Fibroblast of skin of left biceps (primary cell): ENCODE data around the gene RAD51D.
"Not testable (repeated sequence)": the region's sequence is repeated elsewhere in the genome, so short reads cannot be mapped to it uniquely, and the experiment has no call there.

Experiments used
- DNase-seq, 2 experiments: peaks; one replicate each; pipeline ENCODE4 v3.0.0-alpha.2; 2013; ENCODE audit warnings: low read depth in 2 of 2

Gene RAD51D

DNA sequence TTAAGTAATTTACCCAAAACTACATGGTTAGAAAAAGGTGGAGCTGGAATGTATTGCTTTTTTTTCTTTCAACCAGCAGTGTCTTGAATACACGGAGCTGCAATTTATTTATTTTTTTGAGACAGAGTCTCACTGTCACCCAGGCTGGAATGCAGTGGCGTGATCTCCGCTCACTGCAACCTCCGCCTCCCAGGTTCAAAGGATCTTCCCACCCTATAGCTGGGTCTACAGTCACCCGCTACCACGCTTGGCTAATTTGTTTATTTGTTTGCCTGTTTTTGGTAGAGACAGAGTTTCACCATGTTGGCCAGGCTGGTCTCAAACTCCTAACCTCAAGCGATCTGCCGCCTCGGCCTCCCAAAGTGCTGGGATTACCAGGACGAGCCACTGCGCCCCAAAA lies 29.0 kb downstream of the RAD51D start:
- DNase-seq = not testable (repeated sequence)

DNA sequence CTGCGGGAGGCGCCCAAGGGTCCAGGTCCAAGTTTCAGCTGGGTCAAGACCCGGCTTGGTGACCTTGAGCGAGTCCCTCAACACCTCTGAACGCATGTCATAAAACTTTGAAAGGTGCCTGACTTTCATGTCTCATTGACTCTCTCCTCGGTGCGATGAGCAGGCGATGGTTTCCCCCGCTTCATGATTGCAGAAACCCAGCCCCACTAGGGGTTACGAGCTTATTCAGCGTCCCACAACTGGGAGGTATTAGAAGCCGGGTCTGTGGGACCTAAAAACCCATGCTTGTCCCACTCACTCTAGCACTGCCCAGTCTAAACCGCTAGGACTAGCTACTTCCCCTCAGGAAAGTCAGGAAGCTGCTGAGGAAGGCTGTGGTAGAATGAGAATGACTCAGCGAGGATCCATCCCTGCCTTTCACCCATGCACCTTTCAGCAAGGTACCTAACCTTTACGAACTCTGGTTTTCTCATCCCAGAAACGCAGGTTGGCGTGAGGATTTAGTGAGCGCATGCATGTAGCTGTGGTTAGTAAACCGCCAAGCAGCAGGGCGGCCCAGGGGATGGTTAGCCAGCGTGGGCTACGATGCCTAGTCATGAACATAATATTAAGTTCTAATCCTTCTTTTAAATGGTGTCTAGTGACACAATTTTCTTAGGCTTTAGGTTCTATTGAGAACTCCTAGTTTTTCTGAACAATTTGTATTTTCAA lies 29.9 kb downstream of the RAD51D start:
- no peak for DNase-seq

DNA sequence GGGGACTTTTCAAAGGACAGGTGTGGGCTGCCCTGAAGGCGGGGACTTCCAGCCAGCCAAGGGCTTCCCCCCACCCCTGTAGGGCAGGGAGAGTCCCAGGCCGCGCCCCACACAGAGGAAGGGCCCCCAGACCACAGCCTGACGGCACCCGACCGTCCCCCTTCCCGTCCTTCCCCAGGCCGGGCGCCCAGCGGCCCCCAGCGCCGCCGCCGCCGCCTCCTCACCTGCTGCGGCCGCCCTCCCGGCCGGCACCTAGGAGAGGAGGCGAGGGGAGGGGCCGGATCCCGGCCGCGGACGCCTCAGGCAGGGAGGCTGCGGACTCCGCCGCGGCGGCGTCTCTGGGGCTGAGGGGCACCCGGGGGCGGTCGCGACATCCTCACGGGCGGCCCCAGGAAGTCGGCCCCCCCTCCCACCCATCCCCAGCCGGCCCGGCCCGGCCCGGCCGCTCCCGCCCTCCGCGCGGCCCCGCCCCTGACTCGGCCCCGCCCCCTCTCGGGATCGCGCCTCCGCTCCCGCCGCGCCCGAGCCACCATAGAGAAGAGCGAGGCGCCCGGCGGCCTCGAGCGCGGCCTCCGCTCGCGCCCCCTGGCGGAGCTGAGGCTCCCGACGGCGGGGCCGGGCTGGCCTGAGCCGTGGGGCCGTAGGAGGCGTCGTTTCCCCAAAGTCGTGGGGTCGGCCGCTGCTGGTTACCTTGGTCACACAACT lies 30.6 kb downstream of the RAD51D start:
- peak; percentile 54 to 55 for DNase-seq

DNA sequence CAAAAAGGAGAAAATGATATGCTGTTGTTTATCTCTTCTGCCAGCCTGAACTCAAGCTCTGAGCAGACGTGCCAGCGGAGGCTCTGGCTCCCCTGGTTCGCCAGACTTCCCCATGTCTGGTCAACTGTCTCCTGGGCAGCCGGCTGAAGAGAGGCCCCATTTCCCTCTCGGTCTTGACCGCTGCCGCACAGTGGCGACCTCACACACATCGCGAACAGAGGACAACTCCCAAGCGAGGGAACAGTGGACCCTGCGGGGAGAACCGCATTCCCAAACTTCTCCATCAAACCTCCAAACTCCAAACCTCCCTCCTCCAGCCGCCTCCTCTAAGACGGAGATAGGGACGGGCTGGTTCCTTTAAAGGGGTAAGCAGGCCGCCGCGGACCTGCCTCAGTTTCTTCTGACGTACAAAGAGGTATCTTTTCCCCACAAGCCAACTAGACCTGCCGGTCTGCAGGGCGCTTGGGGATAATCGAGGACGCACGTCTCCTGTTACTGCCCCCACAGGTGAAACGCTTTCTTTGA lies 31.2 kb downstream of the RAD51D start:
- DNase-seq = no peak

DNA sequence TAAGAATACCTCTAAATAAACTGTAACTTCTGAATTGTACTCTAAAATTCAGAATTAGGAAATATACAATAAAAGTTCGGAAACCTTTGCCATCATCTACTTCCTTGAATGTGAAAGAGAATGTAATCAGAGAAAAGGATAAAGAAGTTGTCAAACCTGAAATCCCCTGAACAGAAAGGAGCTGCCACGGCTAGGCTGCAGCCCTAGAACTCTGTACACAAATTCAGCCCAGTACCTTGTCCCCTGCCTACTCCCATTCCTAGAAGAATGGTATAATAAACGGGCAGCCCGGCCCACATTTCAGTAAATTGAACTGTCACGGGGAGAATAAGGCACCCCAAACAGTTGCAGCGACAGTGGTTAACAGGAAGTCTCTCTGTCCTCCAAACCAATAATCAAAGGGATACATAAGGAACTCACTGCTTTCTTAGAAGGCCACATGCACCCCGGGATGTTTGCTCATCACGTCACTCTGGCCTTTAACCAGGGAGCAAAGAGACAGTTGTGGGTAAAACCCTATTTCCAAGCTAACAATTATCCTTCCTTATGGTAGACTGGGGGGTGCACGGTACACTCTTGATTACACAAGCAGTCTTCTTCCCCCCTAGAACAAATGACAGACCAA lies 31.8 kb downstream of the RAD51D start:
- no peak for DNase-seq

DNA sequence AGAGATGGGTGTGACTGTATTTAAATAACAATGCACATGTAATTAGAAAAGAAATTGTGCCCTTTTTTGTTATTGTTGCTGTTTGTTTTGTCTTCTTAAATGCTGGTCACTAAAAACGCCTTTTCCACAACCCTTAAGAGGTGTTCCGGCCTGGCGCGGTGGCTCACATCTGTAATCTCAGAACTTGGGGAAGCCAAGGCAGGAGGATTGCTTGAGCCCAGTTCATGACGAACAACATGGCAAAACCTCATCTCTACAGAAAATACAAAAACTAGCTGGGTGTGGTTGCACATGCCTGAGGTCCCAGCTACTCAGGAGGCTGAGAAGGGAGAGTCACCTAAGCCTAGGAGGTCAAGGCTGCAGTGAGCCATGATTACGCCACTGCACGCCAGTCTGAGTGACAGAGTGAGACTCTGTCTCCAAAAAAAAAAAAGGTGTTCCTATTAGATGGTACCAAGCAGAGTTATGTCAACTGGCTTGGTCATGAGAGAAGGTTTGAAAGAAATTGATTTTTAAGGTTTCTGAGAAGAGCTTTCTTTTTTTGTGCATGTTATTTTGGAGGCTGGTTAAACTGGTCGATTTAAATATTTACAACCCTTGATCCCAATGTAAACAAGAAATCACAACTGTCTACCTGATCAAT lies 32.6 kb downstream of the RAD51D start:
- DNase-seq = no peak

DNA sequence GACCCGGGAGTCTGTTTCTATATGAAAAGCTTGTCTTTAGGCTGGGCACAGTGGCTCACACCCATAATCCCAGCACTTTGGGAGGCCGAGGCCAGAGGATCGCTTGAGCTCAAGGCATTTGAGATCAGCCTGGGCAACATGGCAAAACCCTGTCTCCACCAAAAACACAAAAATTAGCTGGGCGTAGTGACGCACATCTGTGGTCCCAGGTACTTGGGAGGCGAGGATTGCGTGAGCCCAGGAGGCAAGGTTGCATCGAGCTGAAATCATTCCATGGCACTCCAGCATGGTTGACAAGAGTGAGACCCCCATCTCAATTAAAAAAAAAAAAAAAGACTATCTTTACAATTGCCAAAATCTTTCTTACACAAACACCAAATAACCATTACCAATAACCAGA lies 33.5 kb downstream of the RAD51D start:
- no peak for DNase-seq

DNA sequence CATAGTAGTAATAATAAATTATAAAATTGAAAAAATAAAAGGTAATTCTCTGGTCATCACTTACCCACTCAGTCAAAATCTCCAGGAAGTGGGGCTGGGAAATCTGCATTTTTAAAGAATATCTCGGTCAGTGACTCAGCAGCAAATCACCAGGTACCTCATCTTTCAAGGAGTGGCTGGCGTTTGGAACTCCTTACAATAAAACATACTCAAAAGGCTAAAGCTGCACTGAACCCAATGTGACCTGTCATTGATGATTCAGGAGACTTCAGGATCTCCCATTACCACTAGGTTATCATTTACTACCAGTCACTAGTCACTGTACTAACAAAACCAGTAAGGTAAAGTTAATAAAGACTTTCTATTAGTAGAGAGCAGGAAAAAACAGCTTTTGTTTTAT lies 34.7 kb downstream of the RAD51D start:
- no peak for DNase-seq

DNA sequence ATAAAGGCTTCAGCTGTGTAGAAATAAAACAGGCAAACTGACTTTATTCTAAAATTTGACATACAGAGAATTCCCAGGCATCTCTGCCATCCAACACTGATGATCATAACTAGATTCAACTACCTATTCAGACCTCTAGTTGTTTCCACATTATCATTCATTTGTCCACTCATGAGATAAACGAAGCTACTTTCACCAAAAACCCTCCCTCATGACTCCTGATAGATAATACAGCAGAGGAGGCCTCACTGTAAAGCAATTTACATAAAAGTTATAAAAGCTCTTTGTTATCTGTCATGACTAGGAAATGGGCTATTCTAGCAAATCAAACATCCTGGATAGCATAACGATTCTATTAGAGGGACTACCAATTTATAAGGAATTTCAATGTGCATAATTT lies 36.6 kb downstream of the RAD51D start:
- no peak for DNase-seq

DNA sequence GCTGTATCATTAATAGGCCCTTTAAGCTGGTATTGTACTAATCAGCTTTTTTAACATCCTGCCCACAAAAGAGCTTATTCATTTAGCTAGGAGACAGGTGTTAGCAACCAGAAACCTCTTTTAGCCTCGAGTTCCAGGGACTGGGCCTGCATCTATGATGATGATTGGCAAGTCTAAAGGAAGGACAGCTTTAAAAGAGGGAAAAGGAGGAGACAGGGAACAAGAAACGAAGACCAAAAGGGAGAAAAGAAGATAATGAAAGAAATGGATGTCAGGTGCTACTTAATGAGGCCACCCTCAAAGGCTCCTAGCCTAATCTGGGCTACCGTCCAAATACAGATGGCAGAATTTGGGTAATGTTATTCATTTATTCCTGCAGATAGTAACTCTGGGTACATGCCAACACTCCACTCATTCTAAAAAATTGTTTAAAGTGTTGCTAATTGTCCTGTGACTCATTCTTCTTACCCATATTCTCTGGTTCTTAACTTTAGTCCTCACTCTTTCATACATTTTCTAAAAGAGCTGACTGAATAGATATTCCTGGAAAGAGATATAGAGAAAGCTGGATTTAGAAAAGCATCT lies 37.5 kb downstream of the RAD51D start:
- peak; percentile 50 to 56 for DNase-seq

DNA sequence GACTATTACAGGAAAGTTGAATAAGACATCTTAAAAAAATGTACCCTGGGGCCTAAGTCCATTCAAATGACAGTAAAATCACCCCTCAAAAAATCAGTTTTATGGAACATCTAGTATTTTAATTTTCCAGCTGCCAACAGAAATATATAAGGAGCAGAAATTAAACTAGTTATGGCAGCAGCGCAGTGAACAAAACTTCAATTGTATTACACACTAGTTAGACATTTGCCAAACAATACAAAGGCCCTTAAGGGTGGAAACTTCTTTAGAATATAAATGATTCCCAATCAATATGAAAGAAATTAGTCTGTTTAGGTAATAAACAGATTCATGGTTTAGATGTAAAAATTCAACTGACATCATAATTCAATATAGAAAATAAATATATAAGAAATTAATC lies 38.0 kb downstream of the RAD51D start:
- DNase-seq = no peak

DNA sequence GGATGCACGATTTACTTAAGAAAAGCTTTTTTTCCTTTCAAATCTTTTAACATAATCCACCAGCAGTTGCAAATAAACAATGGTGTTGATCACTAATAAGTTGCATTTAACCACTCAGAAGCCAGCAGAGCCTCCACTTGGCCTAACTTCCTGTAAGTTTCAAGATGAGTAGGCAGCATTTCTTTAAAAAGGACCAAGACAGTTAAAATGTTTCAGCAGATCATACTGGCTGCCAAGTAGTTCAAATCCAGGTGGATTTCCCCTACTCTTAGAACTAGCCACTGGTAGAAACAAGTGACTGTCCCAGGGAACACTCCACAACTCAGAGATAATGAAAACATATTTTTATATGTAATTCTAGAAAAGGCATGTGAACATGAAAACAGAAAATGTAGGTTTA lies 39.1 kb downstream of the RAD51D start:
- no peak for DNase-seq

DNA sequence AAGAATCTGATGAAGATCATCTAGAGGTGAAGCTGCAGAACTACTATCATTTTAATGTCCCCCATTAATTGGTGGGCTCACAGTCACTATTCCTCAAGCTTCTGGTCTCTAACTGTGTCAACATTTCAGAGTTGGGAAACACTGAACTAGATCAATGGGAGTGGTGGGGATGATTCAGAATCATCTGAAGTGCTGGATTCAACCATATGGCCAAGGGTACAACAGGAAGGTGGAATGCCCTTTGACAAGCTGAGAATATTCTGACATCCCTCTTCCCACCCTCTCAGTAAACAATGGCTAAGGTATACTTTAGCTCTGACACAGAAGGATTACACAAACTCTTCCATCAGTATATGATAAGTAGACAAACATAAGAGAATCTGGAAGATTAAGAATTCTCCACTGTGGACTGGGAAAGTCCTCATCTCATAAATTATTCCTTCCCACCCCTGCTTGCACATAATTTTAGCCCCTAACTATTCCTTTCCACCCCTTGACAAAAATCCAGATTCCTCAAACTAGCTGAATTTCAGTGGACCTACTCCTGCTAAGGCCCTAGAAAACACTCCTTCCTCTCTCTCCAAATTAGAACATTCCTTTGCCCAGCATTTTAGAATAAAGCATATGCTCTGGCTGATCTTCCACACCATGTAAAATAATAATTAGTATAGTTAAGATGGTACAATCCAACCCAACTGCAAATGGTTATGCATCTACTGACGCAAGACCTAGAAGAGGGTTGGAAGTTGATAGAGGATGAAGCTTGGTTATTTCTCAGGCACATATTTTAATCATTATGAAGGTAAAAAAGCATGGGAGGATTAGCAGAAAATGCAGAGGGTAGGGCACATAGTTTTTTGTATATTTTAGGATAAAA lies 39.9 kb downstream of the RAD51D start:
- DNase-seq = no peak

DNA sequence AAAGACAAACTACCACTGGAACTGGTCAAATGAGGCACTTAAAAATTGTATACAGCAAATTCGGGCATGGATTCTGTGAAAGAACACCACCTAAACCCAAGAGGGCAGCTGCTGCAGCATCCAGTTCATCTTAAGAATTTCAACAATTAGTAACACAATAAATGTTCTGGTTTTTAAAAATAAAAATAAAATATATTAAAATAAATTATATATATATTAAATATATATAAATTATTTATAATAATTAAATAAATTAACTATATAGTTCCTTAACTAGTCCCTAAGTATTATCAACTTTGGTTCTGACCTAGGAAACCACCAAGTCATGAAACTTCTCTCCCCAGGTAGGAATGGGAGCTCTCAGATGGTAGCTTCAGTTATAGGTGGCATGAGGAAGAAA lies 42.8 kb downstream of the RAD51D start:
- no peak for DNase-seq

DNA sequence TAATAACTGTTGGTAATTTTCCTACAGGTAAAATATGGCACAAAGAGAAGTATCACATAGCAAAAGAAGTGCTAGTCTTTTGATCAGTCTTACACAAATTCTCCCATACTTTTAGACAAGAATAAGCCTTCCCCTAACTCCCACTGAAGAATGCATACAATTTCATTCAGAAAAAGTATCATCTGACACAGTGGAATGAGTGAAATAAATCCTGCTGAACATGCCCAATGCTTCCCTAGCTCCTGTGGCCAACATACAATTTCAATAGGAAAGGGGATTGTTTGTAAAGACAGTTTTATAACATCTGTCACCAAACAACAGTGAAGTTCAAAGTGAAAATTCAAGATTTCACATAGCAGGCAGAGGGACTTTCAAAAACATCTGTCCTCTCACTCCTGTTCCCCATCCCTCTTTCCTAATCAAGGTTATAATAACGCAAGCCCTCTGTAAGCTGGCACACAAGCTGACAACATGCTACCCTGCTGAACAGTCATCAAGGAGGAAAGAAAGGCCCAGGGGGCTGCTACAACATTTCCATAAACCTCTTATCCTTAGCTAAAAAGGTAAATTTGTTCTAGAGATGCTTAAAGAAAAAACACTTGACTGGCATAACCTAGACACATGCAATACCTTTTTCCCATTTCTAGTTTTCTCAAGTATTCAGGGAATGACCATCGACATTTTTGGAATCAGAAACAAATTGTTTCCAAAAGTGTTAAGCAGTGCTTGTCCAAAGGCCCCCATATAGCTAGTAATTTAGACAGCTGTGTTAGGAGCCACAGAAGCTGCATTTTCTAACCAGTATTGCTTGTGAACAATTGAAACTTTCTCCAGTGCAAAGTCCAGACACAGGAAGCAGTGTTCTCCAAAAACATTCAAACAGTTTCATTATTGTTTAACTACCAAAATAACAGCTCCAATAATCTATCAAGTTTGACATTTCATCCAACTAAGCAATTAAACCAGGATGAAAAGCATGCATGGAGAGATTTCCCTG lies 44.7 kb downstream of the RAD51D start:
- no peak for DNase-seq

DNA sequence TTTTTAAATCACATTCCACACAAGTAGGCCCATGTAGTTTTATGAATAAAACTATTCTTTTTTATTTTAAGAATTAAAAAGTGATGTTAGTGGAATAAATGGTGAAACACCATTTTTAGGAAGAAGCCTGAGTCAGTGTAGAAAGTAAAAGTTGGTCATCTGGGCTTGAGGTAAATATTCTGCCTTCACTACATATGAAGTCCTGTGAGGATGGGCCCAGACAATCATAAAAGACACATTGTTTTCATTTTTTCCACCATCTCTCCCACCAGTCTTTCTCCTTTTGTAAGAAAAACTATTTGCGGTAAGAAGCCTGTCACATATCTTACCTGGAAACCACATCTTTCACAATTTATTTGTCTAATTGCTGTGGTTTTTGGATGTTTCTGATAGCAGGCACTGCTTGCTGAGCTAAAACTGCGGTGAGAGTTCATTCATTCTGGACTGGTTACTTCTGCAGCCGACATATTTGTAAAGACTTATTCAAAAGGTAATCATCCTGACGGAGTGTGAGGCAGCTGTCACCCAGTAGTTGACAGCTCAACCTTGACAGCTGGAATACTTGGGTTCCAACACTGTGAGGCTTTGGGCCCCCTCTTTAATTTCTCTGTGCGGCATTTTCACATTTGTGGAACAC lies 45.6 kb downstream of the RAD51D start:
- DNase-seq = no peak

DNA sequence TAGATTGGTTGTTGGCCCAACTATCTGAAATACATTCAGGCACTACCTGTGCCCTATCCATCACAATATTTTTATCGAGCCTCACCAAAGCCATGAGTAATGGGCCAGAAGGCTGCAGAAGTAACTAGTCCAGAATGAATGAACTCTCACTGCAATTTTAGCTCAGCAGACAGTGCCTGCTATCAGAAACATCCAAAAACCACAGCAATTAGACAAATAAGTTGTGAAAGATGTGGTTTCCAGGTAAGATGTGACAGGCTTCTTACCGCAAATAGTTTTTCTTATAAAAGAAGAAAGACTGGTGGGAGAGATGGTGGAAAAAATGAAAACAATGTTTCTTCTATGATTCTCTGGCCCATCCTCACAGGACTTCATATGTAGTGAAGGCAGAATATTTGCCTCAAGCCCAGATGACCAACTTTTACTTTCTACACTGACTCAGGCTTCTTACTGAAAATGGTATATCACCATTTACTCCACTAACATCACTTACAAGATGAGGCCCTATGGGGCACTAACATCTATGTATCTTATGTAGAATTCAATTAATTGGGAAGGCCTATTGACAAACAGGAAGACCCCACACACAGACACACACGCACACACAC lies 46.4 kb downstream of the RAD51D start:
- DNase-seq = no peak

DNA sequence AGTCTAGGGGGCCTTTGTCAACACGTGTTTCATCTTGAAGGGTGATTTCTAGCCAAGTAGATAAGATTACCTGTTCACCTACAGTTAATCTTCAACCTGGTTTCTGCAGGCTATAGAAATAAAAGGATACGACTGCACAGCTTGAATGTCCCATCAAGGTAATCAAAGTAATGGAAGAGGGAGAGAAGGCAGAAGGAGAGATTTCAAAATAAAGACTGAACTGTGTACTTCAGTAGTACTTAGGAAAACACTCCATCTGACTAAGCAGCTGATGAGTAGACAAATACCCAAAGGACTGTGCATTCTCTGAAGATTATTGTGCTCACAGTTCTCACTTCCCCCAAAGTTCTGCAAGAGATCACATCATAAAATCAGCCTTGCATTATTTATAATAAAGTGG lies 50.3 kb downstream of the RAD51D start:
- DNase-seq = no peak

DNA sequence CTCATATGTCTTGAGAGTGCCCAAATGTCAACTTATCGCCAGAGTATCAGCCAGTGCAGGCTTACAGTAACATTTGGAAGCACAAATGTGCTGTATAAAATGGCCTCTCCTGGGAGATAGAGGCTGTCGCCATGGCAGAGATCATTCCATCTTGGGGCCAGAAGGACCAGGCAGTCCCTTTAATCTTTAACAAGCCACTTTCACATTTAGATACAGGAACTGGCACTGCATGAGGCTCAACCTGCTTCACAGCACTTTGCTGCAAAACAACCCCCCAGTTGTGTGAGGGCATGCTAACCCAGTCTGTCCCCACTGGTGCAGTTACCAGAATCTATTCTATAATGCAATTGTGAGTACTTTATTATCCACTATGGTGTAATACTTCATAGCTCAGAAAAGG lies 51.4 kb downstream of the RAD51D start:
- no peak for DNase-seq
